ENCODE results near the gene CELF5.

CELF5 gene

DNA sequence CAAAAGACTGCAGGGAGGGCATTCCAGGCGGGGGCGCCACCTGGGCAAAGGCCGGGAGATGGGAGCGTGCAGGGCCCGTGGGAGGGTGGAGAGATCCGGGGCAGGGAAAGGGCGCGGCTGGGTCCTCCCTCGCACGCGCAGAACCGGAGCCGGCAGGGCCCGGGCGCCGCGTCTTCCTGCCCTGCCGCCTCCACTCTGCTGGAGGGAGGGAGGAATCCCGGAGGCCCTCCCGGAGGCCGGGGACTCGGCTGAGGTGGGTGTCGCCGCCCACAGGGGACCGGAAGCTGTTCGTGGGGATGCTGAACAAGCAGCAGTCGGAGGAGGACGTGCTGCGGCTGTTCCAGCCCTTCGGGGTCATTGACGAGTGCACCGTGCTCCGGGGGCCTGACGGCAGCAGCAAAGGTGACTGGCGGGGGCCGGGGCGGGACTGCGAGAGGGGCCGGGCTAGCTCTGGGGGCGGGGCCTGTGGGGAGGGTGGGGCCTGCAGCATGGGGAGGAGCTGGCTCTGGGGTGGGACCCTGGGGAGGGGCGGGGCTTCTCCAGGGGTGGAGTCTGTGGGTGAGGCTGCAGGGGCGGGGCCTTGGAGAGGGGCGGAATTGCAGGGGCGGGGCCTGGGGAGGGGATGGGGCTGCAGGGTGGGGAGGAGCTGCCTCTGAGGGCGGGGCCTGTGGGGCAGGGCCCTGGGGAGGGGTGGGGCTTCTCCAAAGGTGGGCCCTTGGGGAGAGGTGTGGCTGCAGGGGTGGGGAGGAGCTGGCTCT is 51.3 kb downstream of the CELF5 start (continued):
- TF ChIP-seq, protein P1, sequence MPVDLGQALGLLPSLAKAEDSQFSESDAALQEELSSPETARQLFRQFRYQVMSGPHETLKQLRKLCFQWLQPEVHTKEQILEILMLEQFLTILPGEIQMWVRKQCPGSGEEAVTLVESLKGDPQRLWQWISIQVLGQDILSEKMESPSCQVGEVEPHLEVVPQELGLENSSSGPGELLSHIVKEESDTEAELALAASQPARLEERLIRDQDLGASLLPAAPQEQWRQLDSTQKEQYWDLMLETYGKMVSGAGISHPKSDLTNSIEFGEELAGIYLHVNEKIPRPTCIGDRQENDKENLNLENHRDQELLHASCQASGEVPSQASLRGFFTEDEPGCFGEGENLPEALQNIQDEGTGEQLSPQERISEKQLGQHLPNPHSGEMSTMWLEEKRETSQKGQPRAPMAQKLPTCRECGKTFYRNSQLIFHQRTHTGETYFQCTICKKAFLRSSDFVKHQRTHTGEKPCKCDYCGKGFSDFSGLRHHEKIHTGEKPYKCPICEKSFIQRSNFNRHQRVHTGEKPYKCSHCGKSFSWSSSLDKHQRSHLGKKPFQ (tag by site-specific recombination; IDR thresholded peaks at IDR 0.05): no peak
- TF ChIP-seq ZNF138 (tag by site-specific recombination; IDR thresholded peaks at IDR 0.05; ENCODE audit: borderline replicate concordance) (no peak), ZNF621 (tag by site-specific recombination; IDR thresholded peaks at IDR 0.05) (no peak), ZNF112 (tag by site-specific recombination; IDR thresholded peaks at IDR 0.05) (no peak), ZNF416 (tag by site-specific recombination; IDR thresholded peaks at IDR 0.05) (no peak), SP2 (tag by site-specific recombination; IDR thresholded peaks at IDR 0.05) (peak; percentile 81), GFI1B (tag by site-specific recombination; IDR thresholded peaks at IDR 0.05) (no peak), ZNF501 (tag by site-specific recombination; IDR thresholded peaks at IDR 0.05) (no peak), ZNF664 (tag by site-specific recombination; IDR thresholded peaks at IDR 0.05) (no peak), ZNF629 (tag by site-specific recombination; IDR thresholded peaks at IDR 0.05) (0 out of 2 replicates have a peak, but pooled peaks have one; percentile 38), ZSCAN23 (tag by site-specific recombination; IDR thresholded peaks at IDR 0.05) (no peak), GLI2 (tag by site-specific recombination; IDR thresholded peaks at IDR 0.05; ENCODE audit: borderline replicate concordance, low read depth) (no peak), ZNF548 (tag by site-specific recombination; IDR thresholded peaks at IDR 0.05) (no peak), SCRT1 (tag by site-specific recombination; IDR thresholded peaks at IDR 0.05; ENCODE audit: borderline replicate concordance) (no peak), ZNF302 (tag by site-specific recombination; IDR thresholded peaks at IDR 0.05; ENCODE audit: low read depth) (no peak), PRDM2 (tag by site-specific recombination; IDR thresholded peaks at IDR 0.05; ENCODE audit: borderline replicate concordance) (no peak), ZNF76 (tag by site-specific recombination; IDR thresholded peaks at IDR 0.05; ENCODE audit: borderline replicate concordance, low read depth) (peak; percentile 45; the same call in 1 of the 2 replicates), ZNF670 (tag by site-specific recombination; IDR thresholded peaks at IDR 0.05; ENCODE audit: low read depth) (no peak), ZBTB8A (tag by site-specific recombination; IDR thresholded peaks at IDR 0.05) (peak; percentile 66), ZNF626 (tag by site-specific recombination; IDR thresholded peaks at IDR 0.05) (no peak), ZBTB7A (tag by site-specific recombination; IDR thresholded peaks at IDR 0.05; ENCODE audit: low read depth) (no peak), ZNF391 (tag by site-specific recombination; IDR thresholded peaks at IDR 0.05; ENCODE audit: borderline replicate concordance, low read depth) (peak; percentile 70; the same call in 1 of the 2 replicates)
- TF ChIP-seq, protein P2, sequence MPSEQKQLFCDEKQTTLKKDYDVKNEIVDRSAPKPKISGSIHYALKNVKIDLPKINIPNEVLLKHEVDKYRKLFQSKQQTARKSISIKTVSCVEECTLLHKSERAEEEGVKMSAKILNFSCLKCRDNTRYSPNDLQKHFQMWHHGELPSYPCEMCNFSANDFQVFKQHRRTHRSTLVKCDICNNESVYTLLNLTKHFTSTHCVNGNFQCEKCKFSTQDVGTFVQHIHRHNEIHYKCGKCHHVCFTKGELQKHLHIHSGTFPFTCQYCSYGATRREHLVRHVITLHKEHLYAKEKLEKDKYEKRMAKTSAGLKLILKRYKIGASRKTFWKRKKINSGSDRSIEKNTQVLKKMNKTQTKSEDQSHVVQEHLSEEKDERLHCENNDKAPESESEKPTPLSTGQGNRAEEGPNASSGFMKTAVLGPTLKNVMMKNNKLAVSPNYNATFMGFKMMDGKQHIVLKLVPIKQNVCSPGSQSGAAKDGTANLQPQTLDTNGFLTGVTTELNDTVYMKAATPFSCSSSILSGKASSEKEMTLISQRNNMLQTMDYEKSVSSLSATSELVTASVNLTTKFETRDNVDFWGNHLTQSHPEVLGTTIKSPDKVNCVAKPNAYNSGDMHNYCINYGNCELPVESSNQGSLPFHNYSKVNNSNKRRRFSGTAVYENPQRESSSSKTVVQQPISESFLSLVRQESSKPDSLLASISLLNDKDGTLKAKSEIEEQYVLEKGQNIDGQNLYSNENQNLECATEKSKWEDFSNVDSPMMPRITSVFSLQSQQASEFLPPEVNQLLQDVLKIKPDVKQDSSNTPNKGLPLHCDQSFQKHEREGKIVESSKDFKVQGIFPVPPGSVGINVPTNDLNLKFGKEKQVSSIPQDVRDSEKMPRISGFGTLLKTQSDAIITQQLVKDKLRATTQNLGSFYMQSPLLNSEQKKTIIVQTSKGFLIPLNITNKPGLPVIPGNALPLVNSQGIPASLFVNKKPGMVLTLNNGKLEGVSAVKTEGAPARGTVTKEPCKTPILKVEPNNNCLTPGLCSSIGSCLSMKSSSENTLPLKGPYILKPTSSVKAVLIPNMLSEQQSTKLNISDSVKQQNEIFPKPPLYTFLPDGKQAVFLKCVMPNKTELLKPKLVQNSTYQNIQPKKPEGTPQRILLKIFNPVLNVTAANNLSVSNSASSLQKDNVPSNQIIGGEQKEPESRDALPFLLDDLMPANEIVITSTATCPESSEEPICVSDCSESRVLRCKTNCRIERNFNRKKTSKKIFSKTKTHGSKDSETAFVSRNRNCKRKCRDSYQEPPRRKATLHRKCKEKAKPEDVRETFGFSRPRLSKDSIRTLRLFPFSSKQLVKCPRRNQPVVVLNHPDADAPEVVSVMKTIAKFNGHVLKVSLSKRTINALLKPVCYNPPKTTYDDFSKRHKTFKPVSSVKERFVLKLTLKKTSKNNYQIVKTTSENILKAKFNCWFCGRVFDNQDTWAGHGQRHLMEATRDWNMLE (tag by site-specific recombination; conservative IDR thresholded peaks at IDR 0.05; ENCODE audit: low read depth): no peak
- TF ChIP-seq, protein P3, sequence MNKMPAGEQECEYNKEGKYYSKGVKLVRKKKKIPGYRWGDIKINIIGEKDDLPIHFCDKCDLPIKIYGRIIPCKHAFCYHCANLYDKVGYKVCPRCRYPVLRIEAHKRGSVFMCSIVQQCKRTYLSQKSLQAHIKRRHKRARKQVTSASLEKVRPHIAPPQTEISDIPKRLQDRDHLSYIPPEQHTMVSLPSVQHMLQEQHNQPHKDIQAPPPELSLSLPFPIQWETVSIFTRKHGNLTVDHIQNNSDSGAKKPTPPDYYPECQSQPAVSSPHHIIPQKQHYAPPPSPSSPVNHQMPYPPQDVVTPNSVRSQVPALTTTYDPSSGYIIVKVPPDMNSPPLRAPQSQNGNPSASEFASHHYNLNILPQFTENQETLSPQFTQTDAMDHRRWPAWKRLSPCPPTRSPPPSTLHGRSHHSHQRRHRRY (tag by site-specific recombination; IDR thresholded peaks at IDR 0.05): no peak
